ENCODE results near the gene KIF26B.
A peak's percentile ranks its signal among the peaks of the same experiment; 100 is the strongest.

Gene KIF26B

GRCh38 chr1:245437369-245438062, 282.7 kb downstream of the KIF26B start:
- no peak for DNase-seq

- DNase-seq, result peak; percentile 67
Measured at GRCh38 chr1:245440922-245441321, 286.1 kb downstream of the KIF26B start.

GRCh38 chr1:245441689-245442088, 286.9 kb downstream of the KIF26B start:
- DNase-seq, result peak; percentile 34

- peak; percentile 42 for DNase-seq
Measured at GRCh38 chr1:245444147-245444828, 289.5 kb downstream of the KIF26B start.

- no peak for DNase-seq
Measured at GRCh38 chr1:245444945-245445344, 290.2 kb downstream of the KIF26B start.

- DNase-seq, result no peak
Measured at GRCh38 chr1:245448531-245448930, 293.7 kb downstream of the KIF26B start.

- DNase-seq, result no peak
Measured at GRCh38 chr1:245448975-245449431, 294.2 kb downstream of the KIF26B start.

GRCh38 chr1:245453541-245453940, 298.8 kb downstream of the KIF26B start:
- DNase-seq, result no peak

GRCh38 chr1:245454051-245454450, 299.3 kb downstream of the KIF26B start:
- DNase-seq, result no peak

GRCh38 chr1:245457562-245457961, 302.8 kb downstream of the KIF26B start:
- DNase-seq, result no peak

GRCh38 chr1:245458234-245458633, 303.4 kb downstream of the KIF26B start:
- DNase-seq, result no peak

GRCh38 chr1:245458761-245459174, 304.0 kb downstream of the KIF26B start:
- DNase-seq, result no peak

- DNase-seq, result no peak
Measured at GRCh38 chr1:245459621-245460020, 304.8 kb downstream of the KIF26B start.

- DNase-seq, result no peak
Measured at GRCh38 chr1:245461681-245462080, 306.9 kb downstream of the KIF26B start.

GRCh38 chr1:245462161-245462560, 307.4 kb downstream of the KIF26B start:
- no peak for DNase-seq

- no peak for DNase-seq
Measured at GRCh38 chr1:245463392-245464165, 308.8 kb downstream of the KIF26B start.

- DNase-seq, result no peak
Measured at GRCh38 chr1:245464290-245464689, 309.5 kb downstream of the KIF26B start.

GRCh38 chr1:245465666-245466065, 310.9 kb downstream of the KIF26B start:
- no peak for DNase-seq

GRCh38 chr1:245466261-245466660, 311.5 kb downstream of the KIF26B start:
- no peak for DNase-seq

- no peak for DNase-seq
Measured at GRCh38 chr1:245467804-245468203, 313.0 kb downstream of the KIF26B start.

GRCh38 chr1:245469006-245469405, 314.2 kb downstream of the KIF26B start:
- DNase-seq, result no peak

GRCh38 chr1:245469734-245470133, 314.9 kb downstream of the KIF26B start:
- DNase-seq, result no peak

GRCh38 chr1:245475126-245475525, 320.3 kb downstream of the KIF26B start:
- DNase-seq, result no peak
